T follicular helper cell (primary cell): ENCODE measurements around the gene CDH1.

ENCODE experiments used
- DNase-seq: peaks from one replicate; pipeline ENCODE4 v3.0.0-alpha.2; 2020; ENCODE audit warnings: low read depth

Gene CDH1

GRCh38 chr16:68732042-68732680 is 4.9 kb upstream of the CDH1 start:
- DNase-seq, result no peak

- DNase-seq, result no peak
Measured at GRCh38 chr16:68732741-68733399, 4.2 kb upstream of the CDH1 start.

GRCh38 chr16:68733570-68733969 is 3.5 kb upstream of the CDH1 start:
- DNase-seq, result no peak

GRCh38 chr16:68734782-68735181 is 2.3 kb upstream of the CDH1 start:
- no peak for DNase-seq

GRCh38 chr16:68736561-68736960 is 531 bp upstream of the CDH1 start:
- no peak for DNase-seq

GRCh38 chr16:68737730-68738629 is 888 bp downstream of the CDH1 start:
- no peak for DNase-seq

GRCh38 chr16:68739964-68740627 is 3.0 kb downstream of the CDH1 start:
- DNase-seq, result no peak

- no peak for DNase-seq
Measured at GRCh38 chr16:68740628-68741346, 3.7 kb downstream of the CDH1 start.

- no peak for DNase-seq
Measured at GRCh38 chr16:68743664-68744063, 6.6 kb downstream of the CDH1 start.

GRCh38 chr16:68744744-68745280 is 7.7 kb downstream of the CDH1 start:
- DNase-seq, result no peak

GRCh38 chr16:68746951-68747350 is 9.9 kb downstream of the CDH1 start:
- no peak for DNase-seq

GRCh38 chr16:68749432-68749831 is 12.3 kb downstream of the CDH1 start:
- no peak for DNase-seq

- DNase-seq, result no peak
Measured at GRCh38 chr16:68750193-68750695, 13.2 kb downstream of the CDH1 start.

GRCh38 chr16:68751160-68751559 is 14.1 kb downstream of the CDH1 start:
- DNase-seq, result no peak

- no peak for DNase-seq
Measured at GRCh38 chr16:68752602-68753001, 15.5 kb downstream of the CDH1 start.

- no peak for DNase-seq
Measured at GRCh38 chr16:68754084-68754792, 17.1 kb downstream of the CDH1 start.

- DNase-seq, result no peak
Measured at GRCh38 chr16:68756239-68756915, 19.3 kb downstream of the CDH1 start.

- no peak for DNase-seq
Measured at GRCh38 chr16:68757625-68757935, 20.5 kb downstream of the CDH1 start.

GRCh38 chr16:68759062-68759461 is 22.0 kb downstream of the CDH1 start:
- DNase-seq, result no peak

GRCh38 chr16:68760671-68761275 is 23.7 kb downstream of the CDH1 start:
- no peak for DNase-seq
